Stimulated activated naive CD8-positive, alpha-beta T cell treated with anti-CD3 and anti-CD28 coated beads, Interleukin-15, Interleukin-2, amounts not matched to agents 100 ng/mL and 50 ng/mL, for 24 hours (primary cell): ENCODE data around the gene ELMO2.

Experiments used
- H3K27ac Mint-ChIP-seq: one replicate; pipeline ENCODE4 v1.8.0; 2021; ENCODE audit warnings: mild to moderate bottlenecking, mixed read lengths
- H3K27me3 Mint-ChIP-seq: one replicate; pipeline ENCODE4 v1.8.0; 2021; ENCODE audit warnings: mixed read lengths
- H3K36me3 Mint-ChIP-seq: one replicate; pipeline ENCODE4 v1.8.0; 2021; ENCODE audit warnings: low read depth, mixed read lengths
- H3K4me1 Mint-ChIP-seq: one replicate; pipeline ENCODE4 v1.8.0; 2021; ENCODE audit warnings: low read depth, mixed read lengths
- H3K4me3 Mint-ChIP-seq: one replicate; pipeline ENCODE4 v1.8.0; 2021; ENCODE audit warnings: mild to moderate bottlenecking, mixed read lengths
- H3K9me3 Mint-ChIP-seq: one replicate; pipeline ENCODE4 v1.8.0; 2021; ENCODE audit warnings: mixed read lengths

Gene ELMO2

DNA sequence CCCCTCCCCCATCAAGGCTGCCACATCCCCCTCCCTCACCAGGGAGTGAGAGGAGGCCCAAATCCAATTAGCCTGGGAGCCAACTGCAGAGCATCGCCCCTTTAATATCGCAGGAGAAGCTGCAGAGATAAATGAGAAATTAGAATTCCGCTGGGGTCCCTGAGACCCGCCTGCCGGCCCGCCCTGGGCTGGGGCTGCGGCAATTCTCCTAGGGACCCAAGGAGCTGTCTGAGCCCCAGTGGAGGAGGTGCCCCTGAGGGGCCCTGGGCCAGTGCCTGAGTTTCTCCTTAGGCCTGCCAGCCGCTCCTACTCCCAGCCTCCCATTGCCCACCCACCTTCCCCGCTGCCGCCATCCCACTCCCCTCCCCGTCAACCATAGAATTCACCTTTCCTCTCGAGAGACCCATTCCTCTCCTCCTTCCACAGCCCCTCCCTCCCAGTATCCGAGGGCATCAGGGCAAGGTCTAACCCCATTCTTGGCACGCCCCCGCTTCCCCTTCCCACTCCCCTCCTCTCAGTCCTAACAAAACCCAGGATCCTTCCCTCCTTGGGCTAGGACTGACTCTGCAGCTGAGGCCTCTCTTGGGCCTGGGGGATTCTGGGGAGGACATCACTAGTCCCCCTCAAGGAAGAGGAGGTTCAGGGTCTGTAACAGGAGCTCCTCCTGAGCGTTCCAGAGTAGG, 78.1 kb downstream of the ELMO2 start:
- no peaks in the 10 kb centered on the region for H3K4me1 Mint-ChIP-seq
- H3K27me3 Mint-ChIP-seq = no peaks in the 10 kb centered on the region
- no peak overlapping the region for H3K27ac Mint-ChIP-seq
- no peaks in the 10 kb centered on the region for H3K9me3 Mint-ChIP-seq
- no peak overlapping the region for H3K4me3 Mint-ChIP-seq
- H3K36me3 Mint-ChIP-seq = no peaks in the 10 kb centered on the region

DNA sequence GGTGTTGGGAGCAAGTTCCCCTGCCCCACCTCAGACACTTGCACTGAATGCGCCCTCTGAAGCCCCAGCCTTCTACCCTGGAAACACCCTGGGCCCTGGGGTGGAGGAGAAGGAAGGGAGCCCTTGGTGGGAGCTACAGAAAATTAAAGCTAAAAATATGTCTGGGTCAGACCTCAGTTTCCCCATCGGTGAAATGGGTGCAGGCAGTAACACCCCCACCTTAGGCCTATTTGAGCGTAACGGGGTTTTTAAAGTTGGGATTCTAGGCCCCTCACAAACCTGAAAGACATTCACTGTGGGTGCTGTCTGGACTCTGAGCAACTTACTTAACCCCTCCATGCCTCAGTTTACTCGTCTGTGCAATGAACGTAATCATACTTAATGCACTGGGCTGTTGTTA, 78.9 kb downstream of the ELMO2 start:
- Mint-ChIP-seq H3K4me3 (no peak overlapping the region), H3K9me3 (no peaks in the 10 kb centered on the region), H3K27me3 (peaks cover 2% of the 10 kb centered on the region), H3K27ac (no peak overlapping the region), H3K36me3 (no peaks in the 10 kb centered on the region), H3K4me1 (no peaks in the 10 kb centered on the region)

DNA sequence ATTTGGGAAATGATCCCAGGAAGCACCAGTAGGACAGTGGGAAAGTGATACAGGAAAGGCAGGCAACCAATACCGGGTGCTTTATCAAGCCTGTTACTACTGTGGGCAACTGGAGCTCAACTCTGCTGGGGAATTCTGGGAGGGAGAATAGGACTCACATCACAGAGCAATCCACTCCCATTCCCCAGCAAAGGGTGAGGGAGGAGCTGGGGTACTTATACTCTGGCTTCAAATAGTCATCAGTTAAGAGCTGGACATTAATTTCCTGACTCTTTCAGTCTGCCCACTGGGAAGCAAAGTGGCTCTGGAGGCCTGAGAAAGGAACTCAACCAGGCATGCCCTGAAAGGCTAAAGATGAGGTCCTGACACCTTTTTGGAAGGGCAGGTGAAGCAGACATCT, 80.6 kb downstream of the ELMO2 start:
- H3K4me1 Mint-ChIP-seq = no peaks in the 10 kb centered on the region
- no peak overlapping the region for H3K27ac Mint-ChIP-seq
- no peak overlapping the region for H3K4me3 Mint-ChIP-seq
- no peaks in the 10 kb centered on the region for H3K36me3 Mint-ChIP-seq
- H3K27me3 Mint-ChIP-seq = peaks cover 8% of the 10 kb centered on the region
- no peaks in the 10 kb centered on the region for H3K9me3 Mint-ChIP-seq

DNA sequence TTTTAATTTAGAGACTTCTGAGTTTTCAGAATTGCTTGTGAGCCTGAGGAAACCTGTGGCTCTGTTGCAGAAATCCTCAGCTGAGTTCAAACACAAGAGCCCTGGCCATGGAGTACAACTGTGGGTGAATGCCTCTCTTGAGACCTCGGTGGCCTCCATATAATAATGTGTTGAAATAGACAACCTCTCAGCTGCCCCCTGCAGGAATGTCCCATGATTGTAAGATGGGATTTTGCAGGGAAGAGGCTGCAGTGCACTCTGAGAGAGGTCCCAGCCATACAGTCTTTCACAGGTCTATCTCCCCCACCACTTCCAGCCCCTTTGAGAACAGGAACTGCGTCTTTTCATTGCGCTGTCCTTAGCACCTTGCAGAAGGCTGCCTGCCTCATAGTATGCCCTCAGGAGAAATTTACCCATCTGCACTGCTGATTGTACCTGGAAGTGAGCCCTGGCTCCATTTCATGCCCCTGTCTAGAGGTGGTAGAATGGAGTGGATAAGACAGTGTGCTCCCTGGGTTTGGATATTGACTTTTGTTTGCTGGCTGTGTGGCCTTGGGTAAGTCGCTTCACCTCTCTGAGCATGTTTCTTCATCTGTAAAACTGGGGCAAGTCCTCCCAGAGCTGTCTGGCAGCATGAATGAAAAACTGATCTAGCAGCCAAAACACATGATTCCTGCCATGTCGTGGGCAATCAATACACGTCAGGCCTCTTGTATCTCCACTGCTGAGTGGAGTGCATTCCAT, 81.3 kb downstream of the ELMO2 start:
- peaks cover 9% of the 10 kb centered on the region for H3K27me3 Mint-ChIP-seq
- H3K9me3 Mint-ChIP-seq = no peaks in the 10 kb centered on the region
- no peaks in the 10 kb centered on the region for H3K36me3 Mint-ChIP-seq
- H3K4me1 Mint-ChIP-seq = no peaks in the 10 kb centered on the region
- H3K27ac Mint-ChIP-seq = no peak overlapping the region
- H3K4me3 Mint-ChIP-seq = no peak overlapping the region

DNA sequence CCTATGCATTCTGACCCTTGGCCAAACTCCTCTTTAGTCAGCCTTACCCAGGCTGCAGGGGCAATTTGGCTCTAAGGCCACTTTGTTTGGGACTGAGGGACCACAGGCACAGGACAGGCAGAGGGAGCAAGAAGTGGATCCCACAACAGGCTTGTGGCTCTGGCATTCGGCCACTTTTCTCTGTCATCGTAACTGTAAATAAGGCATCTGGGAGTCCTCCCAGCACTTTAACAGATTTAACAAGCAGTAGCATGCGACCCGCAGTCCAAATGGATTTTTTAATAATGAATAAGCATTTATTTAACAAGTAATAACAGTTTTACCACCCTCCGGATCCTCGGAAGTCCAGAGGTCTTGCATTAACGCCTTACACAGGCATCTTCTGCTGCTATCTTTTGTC, 82.0 kb downstream of the ELMO2 start:
- Mint-ChIP-seq H3K4me3 (no peak overlapping the region), H3K9me3 (no peaks in the 10 kb centered on the region), H3K4me1 (no peaks in the 10 kb centered on the region)

DNA sequence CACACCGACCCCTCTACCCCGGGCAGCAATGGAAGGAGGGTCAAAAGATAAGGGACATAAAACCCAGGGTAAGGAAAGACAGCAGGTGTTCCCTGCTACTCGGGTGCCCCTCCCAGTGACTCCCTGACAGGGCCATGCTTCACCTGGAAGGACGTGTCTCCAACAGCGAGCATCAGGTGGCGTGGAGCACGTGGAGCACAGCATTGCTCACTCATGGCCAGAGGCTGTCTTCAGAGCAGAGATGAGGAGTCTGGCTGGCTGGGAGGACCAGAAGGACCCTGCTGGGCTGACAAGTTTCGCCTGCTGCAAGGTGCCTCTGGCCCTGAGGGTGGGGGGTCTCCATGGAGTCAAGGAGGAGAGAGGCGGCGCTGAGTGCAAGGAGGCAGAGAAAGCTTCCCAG, 82.9 kb downstream of the ELMO2 start:
- peaks cover 21% of the 10 kb centered on the region for H3K27me3 Mint-ChIP-seq

More for the DNA sequence above, 82.0 kb downstream of the ELMO2 start:
- no peak overlapping the region for H3K27ac Mint-ChIP-seq
- no peaks in the 10 kb centered on the region for H3K36me3 Mint-ChIP-seq
- peaks cover 14% of the 10 kb centered on the region for H3K27me3 Mint-ChIP-seq

DNA sequence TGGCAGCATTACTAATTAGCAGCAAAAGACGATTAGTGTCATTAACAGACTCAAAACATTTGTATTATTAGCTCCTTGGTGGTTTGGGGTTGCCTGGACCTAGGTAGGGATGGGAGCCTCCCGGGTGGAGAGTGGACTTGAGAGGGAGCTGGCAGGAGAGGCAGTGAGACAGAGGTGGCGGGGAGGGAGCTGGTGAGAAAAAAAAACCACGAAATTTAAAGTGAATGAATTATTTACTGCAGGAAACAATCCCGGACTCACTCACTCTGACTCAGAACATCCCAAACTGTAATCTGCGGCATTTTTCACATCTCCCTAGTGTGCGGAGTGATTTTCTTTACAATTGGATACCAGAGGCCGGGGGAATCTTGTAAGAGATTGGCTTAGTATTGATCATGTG, 83.8 kb downstream of the ELMO2 start:
- Mint-ChIP-seq H3K4me1 (no peaks in the 10 kb centered on the region), H3K4me3 (no peak overlapping the region), H3K27ac (no peak overlapping the region), H3K36me3 (no peaks in the 10 kb centered on the region), H3K9me3 (no peaks in the 10 kb centered on the region), H3K27me3 (peaks cover 21% of the 10 kb centered on the region)

More for the DNA sequence above, 82.9 kb downstream of the ELMO2 start:
- H3K36me3 Mint-ChIP-seq = no peaks in the 10 kb centered on the region
- no peak overlapping the region for H3K27ac Mint-ChIP-seq
- no peaks in the 10 kb centered on the region for H3K4me1 Mint-ChIP-seq
- no peaks in the 10 kb centered on the region for H3K9me3 Mint-ChIP-seq
- H3K4me3 Mint-ChIP-seq = no peak overlapping the region

DNA sequence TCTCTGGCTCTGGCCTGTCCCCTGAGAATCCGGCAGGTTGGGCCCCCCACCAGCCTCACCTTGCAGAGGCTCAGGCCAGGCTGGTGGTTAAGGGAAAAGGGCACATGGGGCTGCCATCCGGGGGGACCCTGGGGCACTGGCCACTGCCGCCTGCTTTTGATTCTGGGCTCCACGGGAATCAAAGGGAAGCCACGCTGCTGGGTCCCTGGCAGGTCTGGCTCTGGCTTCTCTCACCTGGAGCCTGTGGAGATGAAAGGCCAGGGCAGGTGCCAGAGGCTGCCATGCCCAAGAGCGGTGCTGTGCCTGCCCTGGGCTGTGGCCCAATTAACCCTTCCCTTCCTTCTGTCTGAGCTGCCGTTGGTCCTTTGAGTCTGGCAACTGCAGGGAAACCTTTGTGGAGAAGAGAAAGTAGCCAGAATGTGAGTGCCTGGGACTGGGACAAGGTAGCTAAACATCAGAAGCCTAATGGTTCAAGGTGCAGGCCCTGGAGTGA, 88.7 kb downstream of the ELMO2 start:
- no peaks in the 10 kb centered on the region for H3K36me3 Mint-ChIP-seq
- no peaks in the 10 kb centered on the region for H3K9me3 Mint-ChIP-seq
- no peak overlapping the region for H3K27ac Mint-ChIP-seq
- peaks cover 56% of the 10 kb centered on the region for H3K27me3 Mint-ChIP-seq
- no peak overlapping the region for H3K4me3 Mint-ChIP-seq
- no peaks in the 10 kb centered on the region for H3K4me1 Mint-ChIP-seq

DNA sequence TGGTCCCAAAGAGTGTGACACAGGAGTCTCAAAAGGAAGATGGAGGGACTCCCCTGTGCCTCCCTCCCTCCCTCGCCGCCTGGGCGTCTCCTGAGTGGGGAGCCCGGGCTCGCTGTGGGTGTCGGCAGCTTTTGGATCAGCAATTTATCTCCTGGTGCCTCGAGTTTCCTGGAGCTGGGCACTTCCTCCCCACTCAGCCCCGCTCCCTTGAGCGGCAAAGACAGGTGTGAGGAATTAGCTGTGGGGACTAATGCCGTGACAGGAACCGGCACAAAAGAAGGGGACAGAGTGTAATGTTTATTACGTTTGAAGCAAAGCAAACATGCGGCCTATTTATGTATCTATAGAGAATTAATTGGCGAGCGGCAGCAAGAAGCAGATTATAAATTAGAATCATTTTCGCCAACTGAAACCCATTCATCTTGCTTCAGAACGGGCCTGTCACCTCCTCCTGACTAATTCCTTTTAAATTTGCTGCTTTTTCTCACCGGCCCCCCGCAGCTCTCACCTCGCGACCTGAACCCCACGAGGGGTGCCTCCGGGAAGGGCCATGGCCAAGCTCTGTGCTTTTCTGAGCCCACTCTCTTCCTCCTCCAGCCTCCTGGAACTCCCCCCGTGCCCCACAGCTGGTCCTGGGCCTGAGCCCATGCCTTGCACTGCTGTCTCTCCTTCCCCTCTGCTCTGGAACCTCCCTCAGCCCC, 89.3 kb downstream of the ELMO2 start:
- peaks cover 53% of the 10 kb centered on the region for H3K27me3 Mint-ChIP-seq
- H3K4me3 Mint-ChIP-seq = no peak overlapping the region
- no peaks in the 10 kb centered on the region for H3K4me1 Mint-ChIP-seq
- no peak overlapping the region for H3K27ac Mint-ChIP-seq
- no peaks in the 10 kb centered on the region for H3K36me3 Mint-ChIP-seq
- no peaks in the 10 kb centered on the region for H3K9me3 Mint-ChIP-seq
